ENCODE measurements around the gene LHFPL5.

LHFPL5 gene

GRCh38 chr6:35796236-35796635, 8.9 kb upstream of the LHFPL5 start:
- no peak for TF ChIP-seq CTCF (IDR thresholded peaks at IDR 0.05; ENCODE audit: control extremely low read depth, extremely low read depth, low read depth, missing control alignments)
- CTCF ChIA-PET: interaction anchor here (1.1 to 3.6 kb wide), 2 partner anchors 8 to 281 kb away, joined by 3 to 27 read pairs; no protein-coding TSS in a partner anchor
- POLR2A ChIA-PET: no interaction called here
- DNase-seq (ENCODE audit: extremely low spot score): no peak

- no peak for TF ChIP-seq CTCF (IDR thresholded peaks at IDR 0.05; ENCODE audit: control extremely low read depth, extremely low read depth, low read depth, missing control alignments)
- POLR2A ChIA-PET: no interaction called here
- CTCF ChIA-PET: interaction anchor here (1.1 to 3.6 kb wide), 4 partner anchors 9 to 155 kb away, joined by 3 to 27 read pairs (median 4); partner anchors contain the start of gene ARMC12
- no peak for DNase-seq (ENCODE audit: extremely low spot score)
Observed at GRCh38 chr6:35797837-35798526, 7.2 kb upstream of the LHFPL5 start.

- no peak for TF ChIP-seq CTCF (IDR thresholded peaks at IDR 0.05; ENCODE audit: control extremely low read depth, extremely low read depth, low read depth, missing control alignments)
- DNase-seq (ENCODE audit: extremely low spot score): no peak
- ChIA-PET POLR2A (no interaction called here), CTCF (interaction anchor here (1.1 to 3.6 kb wide), 3 partner anchors 11 to 155 kb away, joined by 3 to 27 read pairs (median 6); partner anchors contain the start of gene ARMC12)
Observed at GRCh38 chr6:35798706-35799105, 6.4 kb upstream of the LHFPL5 start.

GRCh38 chr6:35801148-35801547, 4.0 kb upstream of the LHFPL5 start:
- DNase-seq (ENCODE audit: extremely low spot score): no peak
- ChIA-PET POLR2A (no interaction called here), CTCF (no interaction called here)
- TF ChIP-seq CTCF (IDR thresholded peaks at IDR 0.05; ENCODE audit: control extremely low read depth, extremely low read depth, low read depth, missing control alignments): no peak

GRCh38 chr6:35808688-35809087, 3.5 kb downstream of the LHFPL5 start:
- TF ChIP-seq CTCF (IDR thresholded peaks at IDR 0.05; ENCODE audit: control extremely low read depth, extremely low read depth, low read depth, missing control alignments): no peak
- DNase-seq (ENCODE audit: extremely low spot score): no peak
- CTCF ChIA-PET: no interaction called here
- POLR2A ChIA-PET: no interaction called here

- TF ChIP-seq CTCF (IDR thresholded peaks at IDR 0.05; ENCODE audit: control extremely low read depth, extremely low read depth, low read depth, missing control alignments): no peak
- CTCF ChIA-PET: no interaction called here
- POLR2A ChIA-PET: no interaction called here
- no peak for DNase-seq (ENCODE audit: extremely low spot score)
Observed at GRCh38 chr6:35809809-35810208, 4.7 kb downstream of the LHFPL5 start.

Data from GM10248 (cell line).